ENCODE data around the gene SMARCAL1.

The SMARCAL1 gene

DNA sequence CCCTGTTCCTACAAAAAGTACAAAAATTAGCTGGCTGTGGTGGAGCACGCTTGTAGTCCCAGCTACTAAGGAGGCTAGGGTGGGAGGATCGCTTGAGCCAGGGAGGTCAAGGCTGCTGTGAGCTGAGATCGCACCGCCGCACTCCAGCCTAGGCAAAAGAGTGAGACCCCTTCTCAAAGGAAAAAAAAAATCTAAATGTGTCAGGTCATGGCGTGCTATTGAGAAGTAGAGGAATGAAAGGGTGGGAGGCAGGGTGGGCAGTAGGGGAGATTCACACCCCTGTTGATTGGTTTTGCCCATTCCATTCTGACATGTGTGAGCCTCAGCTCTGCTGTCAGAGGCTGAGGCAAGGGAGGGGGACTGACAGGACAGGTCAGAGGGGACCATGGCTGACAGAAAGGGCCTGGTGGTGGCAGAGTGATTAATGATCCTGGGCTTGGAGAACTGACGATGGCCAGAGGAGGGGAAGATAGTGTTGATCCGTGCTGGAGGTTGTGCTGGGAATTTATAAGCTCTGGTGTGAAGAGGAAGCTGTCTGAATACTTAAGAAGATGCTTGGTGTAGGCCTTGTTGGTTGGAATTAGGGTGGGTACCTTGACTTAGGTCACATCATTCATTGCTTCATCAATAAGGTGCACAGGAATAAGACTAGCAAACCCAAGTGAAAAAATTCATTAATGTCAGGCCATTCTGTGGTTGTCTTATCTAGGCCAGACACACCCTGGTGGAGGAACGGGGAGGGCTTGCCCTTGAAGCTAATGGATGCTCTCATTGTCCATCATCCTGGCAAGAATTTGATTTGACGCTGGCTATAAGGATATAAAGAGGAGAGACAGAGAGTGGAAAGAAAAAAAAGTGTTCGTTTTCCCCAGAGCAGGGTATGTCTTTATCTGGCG lies 19.1 kb upstream of the SMARCAL1 start:
- TF ChIP-seq, protein P1, sequence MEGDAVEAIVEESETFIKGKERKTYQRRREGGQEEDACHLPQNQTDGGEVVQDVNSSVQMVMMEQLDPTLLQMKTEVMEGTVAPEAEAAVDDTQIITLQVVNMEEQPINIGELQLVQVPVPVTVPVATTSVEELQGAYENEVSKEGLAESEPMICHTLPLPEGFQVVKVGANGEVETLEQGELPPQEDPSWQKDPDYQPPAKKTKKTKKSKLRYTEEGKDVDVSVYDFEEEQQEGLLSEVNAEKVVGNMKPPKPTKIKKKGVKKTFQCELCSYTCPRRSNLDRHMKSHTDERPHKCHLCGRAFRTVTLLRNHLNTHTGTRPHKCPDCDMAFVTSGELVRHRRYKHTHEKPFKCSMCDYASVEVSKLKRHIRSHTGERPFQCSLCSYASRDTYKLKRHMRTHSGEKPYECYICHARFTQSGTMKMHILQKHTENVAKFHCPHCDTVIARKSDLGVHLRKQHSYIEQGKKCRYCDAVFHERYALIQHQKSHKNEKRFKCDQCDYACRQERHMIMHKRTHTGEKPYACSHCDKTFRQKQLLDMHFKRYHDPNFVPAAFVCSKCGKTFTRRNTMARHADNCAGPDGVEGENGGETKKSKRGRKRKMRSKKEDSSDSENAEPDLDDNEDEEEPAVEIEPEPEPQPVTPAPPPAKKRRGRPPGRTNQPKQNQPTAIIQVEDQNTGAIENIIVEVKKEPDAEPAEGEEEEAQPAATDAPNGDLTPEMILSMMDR (IDR thresholded peaks at IDR 0.05; ENCODE audit: borderline replicate concordance, insufficient read depth, low read depth, low read length): no peak
- H3K4me3 ChIP-seq (ENCODE audit: low read depth, low read length): no peak overlapping the region

DNA sequence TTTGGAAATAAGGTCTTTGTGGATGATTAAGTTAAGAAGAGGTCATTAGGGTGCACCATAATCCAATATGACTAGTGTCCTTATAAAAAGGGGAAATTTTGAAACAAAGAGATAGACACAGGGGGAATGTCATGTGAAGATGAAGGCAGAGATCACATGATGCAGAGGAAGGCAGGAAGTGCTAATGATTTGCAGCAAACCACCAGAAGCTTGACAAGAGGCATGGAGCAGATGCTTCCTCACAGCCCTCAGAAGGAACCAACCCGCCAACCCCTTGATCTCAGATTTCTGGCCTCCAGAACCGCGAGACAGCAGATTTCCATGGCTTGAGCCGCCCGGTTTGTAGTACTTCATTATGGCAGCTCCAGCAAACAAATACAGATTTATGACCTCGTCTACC lies 17.4 kb upstream of the SMARCAL1 start:
- TF ChIP-seq, protein P1 (IDR thresholded peaks at IDR 0.05; ENCODE audit: borderline replicate concordance, insufficient read depth, low read depth, low read length): no peak
- no peak overlapping the region for H3K4me3 ChIP-seq (ENCODE audit: low read depth, low read length)

DNA sequence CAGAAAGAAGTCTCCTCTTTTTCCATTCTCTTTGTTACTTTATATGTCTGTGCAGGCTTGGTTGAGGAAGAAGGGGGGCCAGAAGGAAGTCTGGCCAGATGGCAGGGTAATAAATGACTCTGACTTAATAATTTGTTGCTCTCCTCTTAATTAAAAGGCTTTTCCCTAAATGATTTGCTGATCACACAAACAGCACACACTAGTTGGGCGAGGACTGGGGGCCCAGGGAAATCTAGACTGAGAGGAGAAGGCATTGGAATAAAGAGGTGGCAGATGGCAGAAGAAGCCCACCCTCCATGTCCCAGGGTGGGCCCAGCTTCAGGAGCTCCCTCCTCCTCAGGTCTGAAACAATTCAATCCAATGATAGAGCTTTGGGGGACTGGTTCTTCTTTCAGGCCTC lies 12.7 kb upstream of the SMARCAL1 start:
- TF ChIP-seq, protein P1 (IDR thresholded peaks at IDR 0.05; ENCODE audit: borderline replicate concordance, insufficient read depth, low read depth, low read length): no peak

DNA sequence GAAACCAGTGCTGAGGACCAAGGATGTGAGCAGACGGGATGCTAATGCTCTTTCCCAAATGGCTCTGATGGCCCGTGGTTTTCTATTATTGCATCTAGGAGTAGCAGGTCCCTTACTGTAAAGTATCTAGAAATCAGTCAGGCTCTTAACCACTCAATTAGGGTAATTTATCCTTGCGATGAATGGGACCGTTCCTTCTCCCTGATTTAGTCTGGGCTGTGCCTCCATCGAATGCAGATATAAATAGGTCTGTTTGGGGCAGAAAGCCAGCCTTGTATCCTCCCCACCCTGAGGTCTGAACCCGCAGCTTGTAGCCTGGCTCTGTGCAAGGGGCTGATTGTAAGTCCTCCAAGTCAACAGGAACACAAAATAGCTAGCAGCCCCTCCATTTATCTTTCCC lies 9.5 kb upstream of the SMARCAL1 start:
- no peak overlapping the region for H3K4me3 ChIP-seq (ENCODE audit: low read depth, low read length)
- TF ChIP-seq, protein P1 (IDR thresholded peaks at IDR 0.05; ENCODE audit: borderline replicate concordance, insufficient read depth, low read depth, low read length): no peak

More for the DNA sequence above, 12.7 kb upstream of the SMARCAL1 start:
- no peak overlapping the region for H3K4me3 ChIP-seq (ENCODE audit: low read depth, low read length)

DNA sequence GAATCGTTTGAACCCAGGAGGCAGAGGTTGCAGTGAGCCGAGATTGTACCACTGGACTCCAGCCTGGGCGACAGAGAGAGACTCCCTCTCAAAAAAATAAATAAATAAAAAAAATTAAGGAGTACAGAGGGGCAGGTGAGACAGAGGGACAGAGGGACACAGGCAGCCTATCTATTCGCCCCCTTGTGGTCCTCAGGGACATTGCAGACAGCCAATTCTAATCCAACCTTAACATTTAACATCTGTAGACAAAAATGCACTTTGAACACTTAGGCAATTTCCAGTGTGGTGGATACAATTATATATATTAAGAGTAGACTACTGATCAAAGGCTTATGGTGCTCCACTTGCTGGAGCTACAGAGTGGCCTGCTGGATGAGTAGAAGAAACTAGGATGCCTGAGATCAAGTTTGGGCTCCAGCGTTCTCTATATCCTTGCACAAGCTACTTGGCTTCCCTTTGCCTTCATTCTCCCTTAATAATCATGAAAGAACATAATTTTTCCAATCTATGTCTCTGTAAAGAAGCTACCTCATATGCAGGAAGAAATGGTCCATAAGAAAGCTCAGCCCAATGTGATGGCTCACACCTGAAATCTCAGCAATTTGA lies 8.2 kb upstream of the SMARCAL1 start:
- H3K4me3 ChIP-seq (ENCODE audit: low read depth, low read length): no peak overlapping the region
- TF ChIP-seq, protein P1 (IDR thresholded peaks at IDR 0.05; ENCODE audit: borderline replicate concordance, insufficient read depth, low read depth, low read length): peak; percentile 78; the same call in 1 of the 2 replicates

DNA sequence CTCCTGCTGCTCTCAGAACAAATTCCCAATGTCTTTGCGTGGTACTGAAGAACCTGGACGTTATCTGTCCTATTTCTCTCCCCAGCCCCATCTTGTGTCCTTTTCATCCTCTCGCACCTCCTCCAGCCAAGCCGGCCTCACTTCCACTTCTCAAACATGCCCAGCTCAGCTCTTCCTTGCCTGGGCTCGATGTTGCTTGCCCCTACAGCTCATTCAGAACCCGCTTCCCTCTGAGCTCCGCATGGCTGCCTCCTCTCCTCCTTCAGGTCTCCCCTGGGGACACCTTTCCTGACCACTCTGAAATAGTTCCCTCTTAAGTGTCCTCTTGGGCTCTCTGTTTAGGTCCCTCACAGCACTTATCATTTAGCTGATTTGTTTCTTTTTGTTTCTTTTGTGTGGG lies 6.7 kb upstream of the SMARCAL1 start:
- no peak overlapping the region for H3K4me3 ChIP-seq (ENCODE audit: low read depth, low read length)
- TF ChIP-seq, protein P1 (IDR thresholded peaks at IDR 0.05; ENCODE audit: borderline replicate concordance, insufficient read depth, low read depth, low read length): no peak

All from GM12875 (cell line).